SJCRH30 (cell line): ENCODE measurements around the gene MTRF1L. TPM values are rescaled to one million over a fixed set of nuclear protein-coding genes. Genes with fewer than 3 reads are reported as not detected.

ENCODE experiments used
- total RNA-seq: library from RNA; depleted of rRNA; stranded (reverse); fragments of >200 nt; shearing (Covaris generic); gene quantifications from 2 replicates; pipeline ENCODE4 v1.2.3, GENCODE V29; 2014; rRNA removed

Gene MTRF1L
- total RNA-seq, 1 experiment from 2014 or later, result 26.0 TPM

Other genes starting within 250 kb of the MTRF1L start
- 101 and 114 TPM in 2 replicates for gene FBXO5, start 19.7 kb downstream of the MTRF1L start, total RNA-seq
- 13.6 and 15.5 TPM in 2 replicates for gene RGS17, start 128.6 kb upstream of the MTRF1L start, total RNA-seq